GM12892 (cell line): ENCODE data around the gene MXI1.

Experiments used
- POLR2A ChIP-seq: IDR thresholded peaks from 2 replicates; pipeline ENCODE4 v1.6.1; 2011; ENCODE audit warnings: low read depth, low read length, control low read depth
- POLR2AphosphoS5 ChIP-seq: IDR thresholded peaks from 2 replicates; pipeline ENCODE4 v1.6.1; 2011; ENCODE audit warnings: low read depth, low read length, control low read depth
- TAF1 ChIP-seq: IDR thresholded peaks from 2 replicates; pipeline ENCODE4 v1.6.1; 2011; ENCODE audit warnings: low read depth, mild to moderate bottlenecking, control low read depth, low read length, borderline replicate concordance

GRCh38 chr10:110260746-110261477 is 53.5 kb downstream of the MXI1 start:
- TF ChIP-seq POLR2AphosphoS5 (no peak), POLR2A (no peak), TAF1 (no peak)
